ENCODE results near the gene CNNM3.

GRCh38 chr2:96882906-96883305 is 66.8 kb downstream of the CNNM3 start:
- TF ChIP-seq CTCF (IDR thresholded peaks at IDR 0.05; ENCODE audit: poor library complexity) (no peak), EZH2 (IDR thresholded peaks at IDR 0.05; ENCODE audit: borderline replicate concordance) (no peak)

All from hepatocyte (in vitro differentiated cells).